Measurements from ENCODE around the gene UST.

Gene UST, protein sequence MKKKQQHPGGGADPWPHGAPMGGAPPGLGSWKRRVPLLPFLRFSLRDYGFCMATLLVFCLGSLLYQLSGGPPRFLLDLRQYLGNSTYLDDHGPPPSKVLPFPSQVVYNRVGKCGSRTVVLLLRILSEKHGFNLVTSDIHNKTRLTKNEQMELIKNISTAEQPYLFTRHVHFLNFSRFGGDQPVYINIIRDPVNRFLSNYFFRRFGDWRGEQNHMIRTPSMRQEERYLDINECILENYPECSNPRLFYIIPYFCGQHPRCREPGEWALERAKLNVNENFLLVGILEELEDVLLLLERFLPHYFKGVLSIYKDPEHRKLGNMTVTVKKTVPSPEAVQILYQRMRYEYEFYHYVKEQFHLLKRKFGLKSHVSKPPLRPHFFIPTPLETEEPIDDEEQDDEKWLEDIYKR

DNA sequence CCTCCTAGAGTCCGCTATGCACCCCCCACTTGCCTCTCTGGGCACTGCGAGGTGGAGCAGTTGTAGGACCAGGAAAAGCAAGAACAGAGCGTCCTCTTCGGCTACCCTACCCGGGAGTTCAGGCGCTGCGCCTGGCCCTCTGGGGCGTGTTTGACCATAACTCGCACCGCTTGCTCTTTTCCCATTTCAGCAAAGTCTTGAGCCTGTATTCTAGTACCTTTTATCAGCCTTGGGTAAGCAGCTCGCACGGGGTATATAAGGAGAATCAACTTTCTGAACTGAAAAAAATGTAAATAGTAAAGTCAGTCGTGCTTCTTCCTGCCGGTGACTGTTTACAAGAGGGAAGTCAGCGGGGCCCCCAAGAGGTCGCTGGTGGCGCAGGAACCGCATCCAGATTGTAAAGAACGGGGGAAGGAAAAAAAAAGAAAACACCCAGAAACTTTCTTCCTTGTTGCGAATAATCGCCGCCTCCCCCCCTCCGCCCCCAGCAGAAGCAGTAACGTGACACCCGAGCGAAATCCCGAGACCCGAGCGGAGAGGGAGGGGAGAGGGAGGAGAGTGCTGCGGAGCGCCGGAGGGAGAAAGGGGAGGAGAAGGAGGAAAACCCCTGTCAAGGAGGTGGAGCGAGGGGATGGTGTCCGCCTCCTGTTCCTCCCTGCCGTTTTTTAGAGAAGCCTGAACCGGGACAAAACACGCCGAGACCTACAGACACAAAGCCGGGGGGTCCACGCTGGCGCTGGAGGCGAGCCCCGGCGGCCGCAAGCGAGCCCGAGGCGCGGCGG is at the start of gene UST:
Gene UST, plus strand, starts transcription at position 668 of the 782 bp plus-strand sequence. CDS start 401 bp downstream, outside the sequence.
- DNase-seq = peak; percentile 79

DNA sequence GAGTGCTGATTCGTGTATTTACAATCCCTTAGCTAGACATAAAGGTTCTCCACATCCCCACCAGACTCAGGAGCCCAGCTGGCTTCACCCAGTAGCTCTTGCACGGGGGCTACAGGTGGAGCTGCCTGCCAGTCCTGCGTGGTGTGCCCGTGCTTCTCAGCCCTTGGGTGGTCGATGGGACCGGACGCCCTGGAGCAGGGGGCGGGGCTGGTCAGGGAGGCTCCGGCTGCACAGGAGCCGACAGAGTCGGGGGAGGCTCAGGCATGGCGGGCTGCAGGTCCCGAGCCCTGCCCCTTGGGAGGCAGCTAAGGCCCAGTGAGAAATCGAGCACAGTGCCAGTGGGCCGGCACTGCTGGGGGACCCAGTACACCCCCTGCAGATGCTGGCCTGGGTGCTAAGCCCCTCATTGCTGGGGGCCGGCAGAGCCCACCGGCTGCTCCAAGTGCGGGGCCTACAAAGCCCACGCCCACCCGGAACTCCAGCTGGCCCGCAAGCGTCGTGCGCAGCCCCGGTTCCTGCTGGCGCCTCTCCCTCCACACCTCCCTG is 48.9 kb upstream of the UST start:
- DNase-seq = no peak

DNA sequence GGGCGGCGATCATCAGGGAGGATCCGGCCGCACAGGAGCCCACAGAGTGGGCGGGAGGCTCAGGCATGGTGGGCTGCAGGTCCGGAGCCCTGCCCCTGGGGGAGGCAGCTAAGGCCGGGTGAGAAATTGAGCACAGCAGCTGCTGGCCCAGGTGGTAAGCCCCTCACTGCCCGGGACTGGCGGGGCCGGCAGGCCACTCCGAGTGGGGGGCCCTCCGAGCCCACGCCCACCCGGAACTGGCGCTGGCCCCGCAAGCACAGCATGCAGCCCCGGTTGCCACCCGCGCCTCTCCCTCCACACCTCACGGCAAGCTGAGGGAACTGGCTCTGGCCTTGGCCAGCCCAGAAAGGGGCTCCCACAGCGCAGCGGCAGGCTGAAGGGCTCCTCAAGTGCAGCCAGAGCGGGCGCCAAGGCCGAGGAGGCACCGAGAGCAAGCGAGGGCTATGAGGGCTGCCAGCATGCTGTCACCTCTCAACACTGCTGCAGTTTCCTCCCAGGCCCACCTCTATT is 48.1 kb upstream of the UST start:
- DNase-seq = no peak

DNA sequence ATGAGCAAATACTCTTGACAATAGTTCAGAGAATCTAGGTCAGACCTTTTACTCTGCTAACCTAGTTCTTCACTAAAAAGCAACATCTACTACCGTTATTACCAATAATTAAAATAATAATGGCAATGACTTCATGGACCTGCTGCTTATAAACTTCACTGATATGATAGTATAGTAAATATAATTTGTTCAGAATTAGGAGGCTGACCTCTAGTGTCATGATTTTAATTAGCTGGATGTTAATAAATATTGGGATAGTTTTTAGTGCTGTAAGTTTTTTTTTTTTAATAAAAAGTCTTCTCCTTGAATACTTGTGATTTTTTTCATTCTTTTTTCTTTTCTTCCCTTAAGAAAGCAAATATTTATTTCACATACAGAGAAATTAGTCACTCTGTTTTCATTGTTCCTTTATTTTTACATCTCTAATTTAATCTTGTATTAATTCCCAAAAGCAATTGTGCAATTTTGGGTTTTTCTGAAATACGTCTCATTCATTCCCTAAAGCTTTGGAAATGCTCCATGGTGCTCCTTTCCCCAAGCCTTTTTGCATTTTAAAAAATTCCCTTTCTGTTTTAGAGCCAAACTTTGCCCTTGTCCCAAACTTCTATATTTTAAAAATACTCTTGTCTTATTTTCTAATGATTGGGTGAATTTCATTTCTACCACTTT is 46.6 kb upstream of the UST start:
- DNase-seq = no peak

DNA sequence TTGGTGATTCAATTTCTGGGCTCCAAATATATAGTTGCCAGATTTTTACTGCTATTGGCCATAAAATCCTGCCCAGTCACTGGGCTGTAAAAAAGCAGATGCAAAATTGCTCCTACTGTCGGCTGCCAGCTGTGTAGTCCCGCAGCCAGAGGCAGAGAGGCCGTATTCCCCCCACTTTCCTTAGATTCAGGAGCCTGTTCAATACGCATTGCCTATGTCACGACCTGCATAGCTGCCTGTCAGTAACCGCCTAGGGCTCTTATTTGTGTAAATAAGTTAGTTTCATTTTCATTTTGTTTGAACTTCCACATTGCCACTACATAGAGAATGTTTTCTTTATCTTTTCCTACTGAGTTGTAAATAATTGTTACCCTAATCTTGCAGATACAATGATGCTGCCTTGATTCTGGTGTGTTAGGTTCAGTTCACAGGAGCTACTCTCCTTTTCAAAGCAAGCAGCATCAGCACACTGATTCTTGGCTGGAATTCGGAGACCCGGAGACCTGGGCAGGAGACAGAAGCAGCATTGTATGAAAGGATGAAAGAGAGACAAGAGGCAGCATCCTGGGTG is 46.0 kb upstream of the UST start:
- DNase-seq = peak; percentile 22

DNA sequence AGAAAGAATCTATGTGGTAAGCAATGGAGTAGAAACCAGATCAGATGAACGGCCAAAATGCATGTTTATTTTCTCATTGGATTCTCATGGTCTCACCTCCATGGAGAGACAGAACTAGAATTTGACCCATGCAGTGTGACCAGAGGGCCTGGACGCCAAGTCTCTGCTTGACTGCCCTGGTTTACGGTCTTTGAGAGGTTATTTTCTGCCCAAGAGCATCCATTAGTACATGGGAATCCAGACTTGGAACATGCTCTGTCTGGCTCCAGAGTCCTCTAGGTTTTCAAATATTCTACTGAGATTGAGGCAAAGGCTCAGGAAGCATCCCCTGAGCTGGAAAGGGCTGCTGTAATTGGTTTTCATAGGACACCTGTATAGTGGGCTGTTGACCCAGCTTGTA is 45.5 kb upstream of the UST start:
- DNase-seq = no peak

DNA sequence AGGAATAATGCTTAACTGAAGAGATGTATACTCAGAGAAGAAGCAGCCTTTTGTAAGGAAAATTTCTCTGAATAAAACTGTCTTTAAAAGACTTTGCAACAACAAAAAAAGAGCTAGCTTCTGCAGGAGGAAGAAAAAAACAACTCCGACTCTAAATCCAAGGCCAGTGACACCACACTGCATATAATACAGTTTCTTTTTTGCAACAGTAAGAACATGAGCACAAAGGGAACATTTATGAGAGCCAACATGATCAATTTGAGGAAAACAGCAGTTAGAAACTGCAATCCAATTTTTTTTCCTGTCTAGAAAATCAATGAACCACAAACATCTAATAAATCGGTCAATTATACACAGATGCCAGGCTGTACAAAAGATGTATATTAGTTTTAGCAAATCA is 42.9 kb upstream of the UST start:
- peak; percentile 4 for DNase-seq

DNA sequence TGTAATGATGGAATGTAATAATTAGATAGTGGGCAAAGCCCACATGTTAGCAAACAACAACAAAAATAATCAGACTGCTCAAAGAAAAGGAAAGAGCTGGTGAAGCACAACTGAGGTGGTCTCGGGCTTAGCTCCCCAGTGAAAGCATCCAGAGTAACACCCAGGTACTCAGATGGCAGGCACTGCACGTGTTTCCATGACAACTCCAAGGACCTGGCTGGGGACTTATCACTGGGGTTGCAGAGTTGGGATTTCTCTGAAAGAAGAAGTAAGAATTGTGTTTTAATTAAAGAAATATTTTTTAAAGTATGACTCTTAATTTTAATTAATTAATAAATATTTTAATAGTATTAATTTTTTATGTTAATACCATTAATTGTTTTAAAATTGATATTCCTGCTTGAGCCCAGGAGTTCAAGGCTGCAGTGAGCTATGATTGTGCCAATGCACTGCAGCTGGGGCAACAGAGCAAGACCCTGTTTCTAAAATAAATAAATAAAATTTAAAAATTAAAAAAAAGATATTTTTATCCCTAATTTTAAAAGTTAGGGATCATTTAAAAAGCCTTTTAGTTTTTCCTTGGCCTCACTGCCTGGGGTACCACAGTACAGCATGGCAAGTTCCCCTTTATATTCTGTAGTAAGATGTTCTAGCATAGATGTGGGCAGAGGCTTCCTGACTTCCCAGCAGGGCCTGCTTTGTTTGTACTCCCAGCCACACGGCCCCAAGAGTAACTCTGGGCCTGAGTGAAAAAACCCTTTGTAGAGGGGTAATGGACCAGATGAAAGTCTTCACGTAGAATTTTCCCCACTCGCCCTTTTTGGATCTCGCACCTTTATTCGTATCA is 42.2 kb upstream of the UST start:
- DNase-seq = peak; percentile 13

DNA sequence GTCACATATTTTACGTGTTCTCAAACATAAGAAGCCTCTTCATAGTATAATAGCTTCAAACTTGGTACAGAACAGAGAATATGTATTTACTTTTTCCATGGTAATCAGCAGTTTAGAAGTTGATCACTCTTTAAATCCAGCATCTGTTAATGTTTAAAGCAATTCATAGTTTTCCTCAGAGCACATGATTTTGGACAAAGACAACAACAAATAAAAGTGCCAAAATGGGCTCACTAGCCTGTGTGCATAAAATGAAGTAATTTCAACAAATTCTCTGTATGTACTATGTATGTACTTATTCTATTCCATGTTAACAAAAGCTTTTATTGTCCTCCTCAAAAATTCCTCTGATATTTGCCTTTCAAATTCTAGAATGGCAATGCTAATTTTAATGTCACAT is 38.1 kb upstream of the UST start:
- no peak for DNase-seq

DNA sequence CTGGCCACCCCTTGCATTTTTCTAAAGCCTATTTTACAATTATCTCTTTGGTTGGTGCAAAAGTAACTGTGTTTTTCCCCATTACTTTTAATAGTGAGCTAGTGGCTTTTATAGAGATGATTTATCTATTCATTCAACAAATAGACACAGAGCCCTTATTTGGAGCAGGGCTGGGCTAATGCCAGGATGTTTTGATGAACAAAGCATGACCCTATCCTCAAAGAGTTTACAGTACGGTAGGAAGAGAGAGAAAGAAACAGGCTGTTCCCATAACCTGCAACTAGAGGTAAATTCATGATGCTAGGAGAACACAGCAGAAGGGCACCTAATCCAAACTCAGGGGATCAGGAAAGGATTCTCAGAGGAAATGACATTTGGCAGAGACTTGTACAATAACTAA is 37.3 kb upstream of the UST start:
- no peak for DNase-seq

DNA sequence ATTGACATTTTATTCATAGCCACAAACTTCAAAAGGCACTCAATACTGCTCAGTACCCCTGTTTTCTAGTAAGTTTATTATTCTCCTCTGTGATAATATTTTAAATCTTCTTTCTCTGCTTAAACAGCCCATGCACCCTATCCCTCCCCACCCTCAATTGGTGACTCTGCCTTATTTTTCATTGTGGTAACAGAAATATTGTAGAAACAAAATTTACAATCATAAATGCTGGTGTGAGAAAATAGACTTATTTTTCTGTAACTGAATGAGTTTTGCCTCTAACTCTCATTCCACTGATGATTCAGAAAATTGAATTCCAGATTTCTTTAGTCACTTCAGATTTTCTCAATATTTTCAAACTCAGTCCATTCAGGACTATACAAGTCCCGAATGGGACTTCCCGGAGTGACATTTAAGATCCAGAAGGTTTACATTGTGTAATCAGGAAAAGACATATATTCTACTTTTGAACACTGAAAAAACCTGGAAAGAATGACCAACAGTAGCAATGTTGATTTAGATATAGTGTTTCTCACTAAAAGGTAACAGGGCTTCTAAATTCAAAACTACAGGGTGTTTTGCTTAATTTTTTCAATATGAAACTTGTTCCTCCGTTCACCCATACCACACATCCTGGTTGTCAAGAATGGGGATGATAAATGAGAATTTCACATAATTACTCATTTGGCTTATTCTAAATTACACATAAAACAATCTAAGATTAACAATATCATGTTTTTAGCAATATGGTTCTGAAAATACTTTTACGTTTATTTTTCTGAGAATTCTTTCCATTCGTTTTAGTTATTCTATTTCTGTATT is 34.8 kb upstream of the UST start:
- no peak for DNase-seq

DNA sequence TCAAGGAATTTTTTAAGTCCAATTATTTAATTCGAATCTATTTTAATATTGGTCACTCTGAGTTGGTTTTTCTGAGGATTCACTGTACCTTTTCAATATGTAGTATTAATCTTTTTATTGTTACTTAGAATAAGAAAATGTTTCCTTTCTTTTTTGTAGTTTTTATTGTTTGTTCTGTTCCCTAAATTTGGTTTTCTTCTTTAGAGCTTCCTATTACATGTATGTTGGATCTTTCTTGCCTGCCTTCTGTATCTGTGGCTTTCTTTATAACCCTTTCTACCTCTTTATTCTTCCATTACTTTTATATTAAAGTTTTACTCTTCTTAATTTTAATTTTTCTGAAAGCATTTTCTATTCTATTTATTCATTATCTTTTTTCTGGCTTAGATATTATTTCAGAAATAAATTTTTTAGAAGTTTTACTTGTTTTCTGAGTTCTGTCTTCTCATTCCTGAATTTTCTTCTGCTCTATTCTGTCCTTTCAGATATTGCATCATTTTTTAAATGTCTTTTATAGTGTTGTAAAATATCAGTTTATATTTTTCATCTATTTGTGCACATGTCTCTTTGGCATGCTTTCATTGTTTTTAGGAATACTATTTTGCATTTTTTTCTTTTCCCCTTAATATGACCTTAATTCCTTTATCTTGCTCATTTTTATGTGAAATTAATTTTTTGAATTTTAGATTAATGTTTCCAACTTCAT is 33.6 kb upstream of the UST start:
- DNase-seq = no peak

DNA sequence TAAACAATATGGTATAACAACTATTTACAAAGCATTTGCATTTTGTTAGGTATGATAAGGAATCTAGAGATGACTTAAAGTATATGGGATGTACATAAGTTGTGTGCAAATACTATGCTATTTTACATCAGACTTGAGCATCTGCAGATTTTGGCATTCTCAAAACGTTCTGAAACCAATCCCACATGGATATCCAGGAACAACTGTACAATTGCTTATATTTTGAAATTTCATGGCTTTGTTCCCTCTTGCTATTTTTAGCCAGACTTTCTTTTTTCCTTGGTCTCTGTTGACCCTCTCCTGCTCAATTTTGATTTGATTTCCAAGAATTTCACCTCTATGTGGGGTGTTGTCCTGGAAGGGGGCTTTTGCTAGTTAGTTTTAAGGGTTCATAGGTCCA is 32.9 kb upstream of the UST start:
- DNase-seq = no peak

DNA sequence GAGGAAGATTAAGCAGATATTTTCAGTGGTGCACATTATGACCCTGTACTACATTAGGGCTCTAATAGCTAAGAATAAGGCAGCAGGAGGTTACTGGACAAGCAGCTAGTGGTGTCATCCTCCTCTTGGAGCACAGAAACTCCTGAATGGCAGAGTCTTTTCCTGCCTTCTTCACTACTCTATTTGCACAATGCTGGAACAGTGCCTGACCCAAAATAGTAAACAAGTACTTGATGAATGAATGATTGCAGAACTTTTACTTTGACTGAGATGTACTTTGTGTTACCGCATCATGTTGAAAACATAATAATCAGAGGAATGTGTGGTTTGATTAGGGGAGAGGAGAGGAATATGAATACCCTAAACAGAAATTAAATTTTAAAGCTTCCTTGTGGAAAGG is 30.0 kb upstream of the UST start:
- no peak for DNase-seq

DNA sequence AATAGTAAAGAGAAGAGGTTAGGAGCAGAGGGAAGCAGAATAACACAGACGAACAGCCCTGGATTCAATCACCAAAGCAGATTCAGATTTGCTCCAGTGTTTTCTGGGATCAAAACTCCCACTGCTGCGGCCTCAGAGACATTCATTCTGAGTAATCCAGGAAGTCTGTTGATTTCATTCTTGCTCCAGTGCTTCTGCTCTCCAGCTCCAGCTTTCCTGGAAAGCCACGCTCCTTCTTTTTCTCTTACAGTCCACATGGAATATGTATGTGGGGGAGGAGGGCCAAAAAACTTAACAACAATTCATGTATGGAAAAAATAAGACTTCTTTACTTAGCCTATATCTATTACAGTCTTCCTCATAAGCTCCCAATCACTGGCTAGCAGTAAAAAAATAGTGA is 26.4 kb upstream of the UST start:
- no peak for DNase-seq

DNA sequence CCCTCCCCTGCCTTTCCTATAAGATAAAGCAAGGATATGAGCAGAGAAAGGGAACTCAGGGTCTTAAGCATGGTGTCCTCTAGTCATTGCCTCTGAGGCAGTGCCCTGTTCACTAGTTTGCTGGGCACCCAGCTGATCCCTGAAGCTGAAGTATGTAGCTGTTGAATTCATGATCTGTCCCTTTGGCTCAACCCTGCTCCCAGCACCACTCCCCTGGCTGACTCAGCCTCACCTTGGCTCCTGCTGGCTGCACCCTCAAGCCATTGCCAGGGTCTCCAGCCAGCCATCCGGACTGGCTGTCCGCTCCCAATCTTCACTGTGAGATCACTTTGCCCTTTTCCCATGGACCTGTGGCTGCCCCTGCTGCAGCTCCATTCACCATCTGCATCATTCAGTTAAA is 25.9 kb upstream of the UST start:
- DNase-seq = no peak

DNA sequence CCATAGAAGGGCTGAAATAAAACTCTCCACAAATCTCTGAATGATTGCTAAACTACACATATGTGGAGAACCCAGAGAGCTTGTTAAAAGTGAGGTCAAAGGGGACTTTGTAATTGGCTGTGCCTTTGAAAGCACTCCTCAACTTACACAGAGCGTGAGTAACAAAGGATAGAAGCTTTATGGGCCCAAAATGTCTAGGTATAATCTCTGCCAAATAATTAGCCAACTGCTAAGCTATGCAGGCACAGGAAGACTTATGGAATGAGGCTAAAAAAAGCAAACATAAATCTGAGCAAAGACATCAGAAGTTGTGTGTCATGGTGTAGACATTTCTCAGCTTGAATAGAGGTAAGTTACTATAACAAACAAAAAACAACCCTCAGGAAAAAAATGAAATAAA is 23.3 kb upstream of the UST start:
- no peak for DNase-seq

DNA sequence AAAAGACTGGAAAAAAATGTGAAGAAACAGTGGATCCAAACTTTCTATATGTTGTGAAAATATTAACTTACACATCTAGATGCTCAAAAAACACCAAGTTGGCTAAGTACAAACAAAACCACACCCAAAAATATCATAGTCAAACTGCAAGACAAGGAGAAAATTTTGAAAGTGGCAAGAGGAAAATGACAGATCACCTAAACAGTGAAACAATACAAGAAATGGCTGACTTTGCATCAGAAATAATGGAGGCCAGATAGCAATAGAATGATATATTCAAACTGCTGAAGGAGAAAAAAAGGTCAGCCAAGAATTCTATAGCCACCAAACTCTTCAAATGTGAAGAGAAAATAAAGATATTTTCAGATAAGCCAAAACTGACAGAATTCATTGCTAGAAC is 22.4 kb upstream of the UST start:
- no peak for DNase-seq

DNA sequence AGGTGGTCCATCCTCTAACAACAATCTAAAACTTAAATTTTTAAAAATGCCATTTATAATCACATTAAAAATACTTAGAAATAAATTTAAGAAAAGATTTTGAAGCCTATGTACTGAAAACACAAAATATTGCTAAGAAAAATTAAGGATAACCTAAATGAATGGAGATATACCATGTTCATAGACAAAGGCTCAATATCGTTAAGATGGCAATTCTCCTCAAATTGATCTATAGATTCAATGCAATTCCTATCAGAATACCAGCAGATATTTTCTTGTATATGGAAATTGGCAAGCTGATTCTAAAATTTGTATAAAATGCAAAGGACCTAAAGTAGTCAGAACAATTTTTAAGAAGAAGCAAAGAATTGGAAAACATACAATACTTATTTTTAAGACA is 19.7 kb upstream of the UST start:
- DNase-seq = no peak

DNA sequence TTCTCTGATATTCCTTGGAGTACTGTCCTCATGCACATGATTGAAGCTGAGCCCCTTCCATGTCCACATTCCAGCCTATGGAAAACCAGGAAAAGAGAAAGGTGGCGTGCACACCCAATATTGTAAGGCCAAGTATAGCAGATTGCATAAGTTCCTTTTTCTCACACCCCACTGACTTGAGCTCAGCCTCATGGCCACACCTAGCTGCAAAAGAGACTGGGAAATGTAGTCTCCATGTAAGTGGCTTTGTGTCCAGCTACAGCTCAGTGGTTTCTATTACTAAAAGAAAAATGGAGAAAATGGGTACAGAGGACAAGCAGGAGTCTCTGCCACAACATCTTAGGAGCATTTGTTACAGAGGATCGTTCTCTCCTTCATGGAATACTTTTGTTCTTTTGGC is 10.8 kb upstream of the UST start:
- no peak for DNase-seq
